ENCODE measurements around the gene AGAP1. TPM values are rescaled to one million over a fixed set of nuclear protein-coding genes. Genes with fewer than 3 reads are reported as not detected.

The AGAP1 gene
- polyA plus RNA-seq, 2 of the 4 experiments (the other 2 are of a cell fraction) = 20.2 to 21.9 TPM

DNA sequence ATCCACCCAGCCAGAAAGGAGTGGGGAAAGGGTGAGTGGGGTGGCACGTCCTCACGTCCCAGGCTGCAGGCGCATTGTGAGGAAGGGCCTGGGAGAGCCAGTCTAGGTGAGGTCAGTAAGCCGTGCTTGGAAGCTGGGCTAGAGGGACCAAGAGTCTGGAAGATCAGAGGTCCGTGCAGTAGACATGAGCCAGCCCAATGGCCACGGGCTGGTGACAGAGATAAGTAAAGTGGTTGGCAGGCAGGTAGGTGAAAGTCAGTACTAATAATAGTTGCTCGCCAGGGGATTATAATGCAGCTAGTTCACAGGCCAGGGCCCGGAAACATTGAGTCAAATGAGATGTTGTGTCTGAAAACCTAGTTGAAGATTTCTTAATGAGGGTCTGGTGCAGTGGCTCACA, 541.1 kb downstream of the AGAP1 start:
- ATAC-seq = no peak
- Histone ChIP-seq H3K9me3 (no peaks in the 10 kb centered on the region), H3K4me3 (no peak overlapping the region), H3K27ac (no peak overlapping the region), H3K4me1 (no peaks in the 10 kb centered on the region), H3K4me2 (no peak overlapping the region)
- no peak for FAIRE-seq
- no peak for DNase-seq (ENCODE audit: low read depth in 1 of 2, low spot score in 1 of 2)
- TF ChIP-seq, protein P1, sequence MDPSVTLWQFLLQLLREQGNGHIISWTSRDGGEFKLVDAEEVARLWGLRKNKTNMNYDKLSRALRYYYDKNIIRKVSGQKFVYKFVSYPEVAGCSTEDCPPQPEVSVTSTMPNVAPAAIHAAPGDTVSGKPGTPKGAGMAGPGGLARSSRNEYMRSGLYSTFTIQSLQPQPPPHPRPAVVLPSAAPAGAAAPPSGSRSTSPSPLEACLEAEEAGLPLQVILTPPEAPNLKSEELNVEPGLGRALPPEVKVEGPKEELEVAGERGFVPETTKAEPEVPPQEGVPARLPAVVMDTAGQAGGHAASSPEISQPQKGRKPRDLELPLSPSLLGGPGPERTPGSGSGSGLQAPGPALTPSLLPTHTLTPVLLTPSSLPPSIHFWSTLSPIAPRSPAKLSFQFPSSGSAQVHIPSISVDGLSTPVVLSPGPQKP (IDR thresholded peaks at IDR 0.05; ENCODE audit: low read depth, low read length) = no peak
- TF ChIP-seq PHF8 (IDR thresholded peaks at IDR 0.05; ENCODE audit: borderline replicate concordance, low read depth) = no peak
- TF ChIP-seq, protein P2, sequence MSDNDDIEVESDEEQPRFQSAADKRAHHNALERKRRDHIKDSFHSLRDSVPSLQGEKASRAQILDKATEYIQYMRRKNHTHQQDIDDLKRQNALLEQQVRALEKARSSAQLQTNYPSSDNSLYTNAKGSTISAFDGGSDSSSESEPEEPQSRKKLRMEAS (IDR thresholded peaks at IDR 0.05) = no peak
- TF ChIP-seq, protein P3, sequence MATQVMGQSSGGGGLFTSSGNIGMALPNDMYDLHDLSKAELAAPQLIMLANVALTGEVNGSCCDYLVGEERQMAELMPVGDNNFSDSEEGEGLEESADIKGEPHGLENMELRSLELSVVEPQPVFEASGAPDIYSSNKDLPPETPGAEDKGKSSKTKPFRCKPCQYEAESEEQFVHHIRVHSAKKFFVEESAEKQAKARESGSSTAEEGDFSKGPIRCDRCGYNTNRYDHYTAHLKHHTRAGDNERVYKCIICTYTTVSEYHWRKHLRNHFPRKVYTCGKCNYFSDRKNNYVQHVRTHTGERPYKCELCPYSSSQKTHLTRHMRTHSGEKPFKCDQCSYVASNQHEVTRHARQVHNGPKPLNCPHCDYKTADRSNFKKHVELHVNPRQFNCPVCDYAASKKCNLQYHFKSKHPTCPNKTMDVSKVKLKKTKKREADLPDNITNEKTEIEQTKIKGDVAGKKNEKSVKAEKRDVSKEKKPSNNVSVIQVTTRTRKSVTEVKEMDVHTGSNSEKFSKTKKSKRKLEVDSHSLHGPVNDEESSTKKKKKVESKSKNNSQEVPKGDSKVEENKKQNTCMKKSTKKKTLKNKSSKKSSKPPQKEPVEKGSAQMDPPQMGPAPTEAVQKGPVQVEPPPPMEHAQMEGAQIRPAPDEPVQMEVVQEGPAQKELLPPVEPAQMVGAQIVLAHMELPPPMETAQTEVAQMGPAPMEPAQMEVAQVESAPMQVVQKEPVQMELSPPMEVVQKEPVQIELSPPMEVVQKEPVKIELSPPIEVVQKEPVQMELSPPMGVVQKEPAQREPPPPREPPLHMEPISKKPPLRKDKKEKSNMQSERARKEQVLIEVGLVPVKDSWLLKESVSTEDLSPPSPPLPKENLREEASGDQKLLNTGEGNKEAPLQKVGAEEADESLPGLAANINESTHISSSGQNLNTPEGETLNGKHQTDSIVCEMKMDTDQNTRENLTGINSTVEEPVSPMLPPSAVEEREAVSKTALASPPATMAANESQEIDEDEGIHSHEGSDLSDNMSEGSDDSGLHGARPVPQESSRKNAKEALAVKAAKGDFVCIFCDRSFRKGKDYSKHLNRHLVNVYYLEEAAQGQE (IDR thresholded peaks at IDR 0.05) = no peak
- ChIA-PET POLR2A (no interaction called here), CTCF (interaction anchor here (0.7 kb wide), 1 partner anchor 143 kb away, joined by 4 read pairs; no protein-coding TSS in a partner anchor)
- 83% methylated on average over 8 of the region's 8 CpGs for WGBS (ENCODE audit: missing lambda C conversion rate)

DNA sequence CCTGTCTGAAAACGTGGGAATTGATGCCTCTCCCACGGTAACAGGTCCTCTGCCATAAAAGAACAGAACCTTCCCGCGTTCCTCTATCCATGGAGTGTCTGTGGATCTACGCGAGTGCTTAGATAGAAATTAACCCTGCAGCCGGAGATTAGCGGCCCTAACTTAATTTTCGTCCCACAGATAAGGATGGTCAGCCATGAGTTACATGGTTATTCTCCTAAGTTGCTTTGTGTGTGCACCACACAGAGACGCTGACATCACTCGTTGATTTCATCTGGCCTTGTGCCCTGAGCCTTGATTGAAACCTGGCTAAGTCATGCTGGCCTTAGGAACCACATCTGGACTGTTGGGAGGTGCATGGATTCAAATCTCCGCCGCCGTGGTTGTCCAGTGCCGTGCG, 542.2 kb downstream of the AGAP1 start:
- TF ChIP-seq EHMT2 (IDR thresholded peaks at IDR 0.05; ENCODE audit: low read depth) (no peak), RNF2 (IDR thresholded peaks at IDR 0.05; ENCODE audit: borderline replicate concordance, low read depth) (no peak), SREBF2 (IDR thresholded peaks at IDR 0.05) (no peak), MYC (IDR thresholded peaks at IDR 0.05; ENCODE audit: borderline replicate concordance, low read length) (no peak), HOXB5 (CRISPR knock-in tag; IDR thresholded peaks at IDR 0.05) (no peak), ZC3H11A (IDR thresholded peaks at IDR 0.05) (no peak), SMC3 (IDR thresholded peaks at IDR 0.05) (no peak), GATA3 (IDR thresholded peaks at IDR 0.05; ENCODE audit: borderline replicate concordance) (no peak), PHF8 (IDR thresholded peaks at IDR 0.05; ENCODE audit: borderline replicate concordance, low read depth) (no peak), JUN (IDR thresholded peaks at IDR 0.05) (no peak), ZSCAN20 (CRISPR knock-in tag; IDR thresholded peaks at IDR 0.05) (no peak), CBX8 (IDR thresholded peaks at IDR 0.05) (no peak)
- TF ChIP-seq, protein P4, sequence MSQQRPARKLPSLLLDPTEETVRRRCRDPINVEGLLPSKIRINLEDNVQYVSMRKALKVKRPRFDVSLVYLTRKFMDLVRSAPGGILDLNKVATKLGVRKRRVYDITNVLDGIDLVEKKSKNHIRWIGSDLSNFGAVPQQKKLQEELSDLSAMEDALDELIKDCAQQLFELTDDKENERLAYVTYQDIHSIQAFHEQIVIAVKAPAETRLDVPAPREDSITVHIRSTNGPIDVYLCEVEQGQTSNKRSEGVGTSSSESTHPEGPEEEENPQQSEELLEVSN (IDR thresholded peaks at IDR 0.05; ENCODE audit: borderline replicate concordance, low read depth) = no peak
- TF ChIP-seq, protein P5, sequence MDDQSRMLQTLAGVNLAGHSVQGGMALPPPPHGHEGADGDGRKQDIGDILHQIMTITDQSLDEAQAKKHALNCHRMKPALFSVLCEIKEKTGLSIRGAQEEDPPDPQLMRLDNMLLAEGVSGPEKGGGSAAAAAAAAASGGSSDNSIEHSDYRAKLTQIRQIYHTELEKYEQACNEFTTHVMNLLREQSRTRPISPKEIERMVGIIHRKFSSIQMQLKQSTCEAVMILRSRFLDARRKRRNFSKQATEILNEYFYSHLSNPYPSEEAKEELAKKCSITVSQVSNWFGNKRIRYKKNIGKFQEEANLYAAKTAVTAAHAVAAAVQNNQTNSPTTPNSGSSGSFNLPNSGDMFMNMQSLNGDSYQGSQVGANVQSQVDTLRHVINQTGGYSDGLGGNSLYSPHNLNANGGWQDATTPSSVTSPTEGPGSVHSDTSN (IDR thresholded peaks at IDR 0.05) = no peak
- no peak overlapping the region for H3K4me2 ChIP-seq
- 82% methylated on average over 15 of the region's 16 CpGs for WGBS (ENCODE audit: missing lambda C conversion rate)
- peaks cover 3% of the 10 kb centered on the region; the same call in 1 of the 3 replicates for H3K4me1 ChIP-seq
- ChIA-PET POLR2A (no interaction called here), CTCF (no interaction called here)
- no peak for ATAC-seq
- no peak overlapping the region for H3K4me3 ChIP-seq
- H3K27ac ChIP-seq = no peak overlapping the region
- FAIRE-seq = no peak
- no peak for DNase-seq (ENCODE audit: low read depth in 1 of 2, low spot score in 1 of 2)
- H3K9me3 ChIP-seq = no peaks in the 10 kb centered on the region

DNA sequence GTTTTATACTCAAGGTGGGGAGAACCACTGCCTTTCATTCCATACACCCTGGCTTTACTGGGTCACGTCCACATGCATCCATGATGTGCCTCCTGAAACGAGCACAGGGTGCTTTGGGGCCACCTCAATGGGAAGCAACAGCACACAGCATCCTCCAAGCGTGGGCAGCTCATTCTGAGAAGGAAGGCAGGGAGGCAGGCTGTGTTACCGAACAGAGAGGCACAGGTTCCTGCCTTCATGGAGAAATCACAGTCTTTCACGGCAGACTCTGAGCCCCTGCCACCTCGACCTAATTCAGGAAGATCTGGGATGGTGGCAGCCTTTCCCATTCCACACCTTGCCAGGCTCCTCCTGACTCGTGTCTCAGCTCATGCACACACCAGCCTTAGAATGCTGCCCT, 544.3 kb downstream of the AGAP1 start:
- peaks cover 3% of the 10 kb centered on the region; the same call in 1 of the 3 replicates for H3K4me1 ChIP-seq
- FAIRE-seq (no peak), DNase-seq (ENCODE audit: low read depth in 1 of 2, low spot score in 1 of 2) (no peak), ATAC-seq (no peak)
- no peaks in the 10 kb centered on the region for H3K9me3 ChIP-seq
- no peak overlapping the region for H3K4me3 ChIP-seq
- no peak overlapping the region for H3K4me2 ChIP-seq
- TF ChIP-seq KDM1A (IDR thresholded peaks at IDR 0.05; ENCODE audit: low read depth) = no peak
- TF ChIP-seq POLR2AphosphoS2 (conservative IDR thresholded peaks at IDR 0.05; ENCODE audit: low read length) = no peak
- TF ChIP-seq TP53 (CRISPR knock-in tag; IDR thresholded peaks at IDR 0.05) = no peak
- TF ChIP-seq, protein P6, sequence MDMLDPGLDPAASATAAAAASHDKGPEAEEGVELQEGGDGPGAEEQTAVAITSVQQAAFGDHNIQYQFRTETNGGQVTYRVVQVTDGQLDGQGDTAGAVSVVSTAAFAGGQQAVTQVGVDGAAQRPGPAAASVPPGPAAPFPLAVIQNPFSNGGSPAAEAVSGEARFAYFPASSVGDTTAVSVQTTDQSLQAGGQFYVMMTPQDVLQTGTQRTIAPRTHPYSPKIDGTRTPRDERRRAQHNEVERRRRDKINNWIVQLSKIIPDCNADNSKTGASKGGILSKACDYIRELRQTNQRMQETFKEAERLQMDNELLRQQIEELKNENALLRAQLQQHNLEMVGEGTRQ (IDR thresholded peaks at IDR 0.05) = no peak
- TF ChIP-seq, protein P7, sequence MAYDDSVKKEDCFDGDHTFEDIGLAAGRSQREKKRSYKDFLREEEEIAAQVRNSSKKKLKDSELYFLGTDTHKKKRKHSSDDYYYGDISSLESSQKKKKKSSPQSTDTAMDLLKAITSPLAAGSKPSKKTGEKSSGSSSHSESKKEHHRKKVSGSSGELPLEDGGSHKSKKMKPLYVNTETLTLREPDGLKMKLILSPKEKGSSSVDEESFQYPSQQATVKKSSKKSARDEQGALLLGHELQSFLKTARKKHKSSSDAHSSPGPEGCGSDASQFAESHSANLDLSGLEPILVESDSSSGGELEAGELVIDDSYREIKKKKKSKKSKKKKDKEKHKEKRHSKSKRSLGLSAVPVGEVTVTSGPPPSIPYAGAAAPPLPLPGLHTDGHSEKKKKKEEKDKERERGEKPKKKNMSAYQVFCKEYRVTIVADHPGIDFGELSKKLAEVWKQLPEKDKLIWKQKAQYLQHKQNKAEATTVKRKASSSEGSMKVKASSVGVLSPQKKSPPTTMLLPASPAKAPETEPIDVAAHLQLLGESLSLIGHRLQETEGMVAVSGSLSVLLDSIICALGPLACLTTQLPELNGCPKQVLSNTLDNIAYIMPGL (CRISPR knock-in tag; IDR thresholded peaks at IDR 0.05; ENCODE audit: borderline replicate concordance) = no peak
- no peak for TF ChIP-seq ZSCAN20 (CRISPR knock-in tag; IDR thresholded peaks at IDR 0.05)
- no peak for TF ChIP-seq TFCP2L1 (CRISPR knock-in tag; IDR thresholded peaks at IDR 0.05)
- TF ChIP-seq, protein P1 (IDR thresholded peaks at IDR 0.05; ENCODE audit: low read depth, low read length) = no peak
- ChIA-PET CTCF (interaction anchor here (1.3 kb wide), 1 partner anchor 140 kb away, joined by 3 read pairs; no protein-coding TSS in a partner anchor), POLR2A (no interaction called here)
- WGBS (ENCODE audit: missing lambda C conversion rate) = 69% methylated on average over 7 of the region's 7 CpGs
- H3K27ac ChIP-seq = no peak overlapping the region

Measured in A549 (cell line).